SK-MEL-5 (cell line): ENCODE results near the gene BOD1L1. TPM values are rescaled to one million over a fixed set of nuclear protein-coding genes. Genes with fewer than 3 reads are reported as not detected.

Experiments used
- DNase-seq: peaks from one replicate; pipeline ENCODE4 v3.0.0-alpha.2; 2016; ENCODE audit warnings: low read depth, low spot score
- in situ Hi-C: cut with HindIII; loops from 2 replicates; pipeline ENCODE4 v1.10.0; 2016; ENCODE audit warnings: low sequenced_read_pairs, high pct_unique_total_duplicates, low pct_unique_long_range_greater_than_20kb
- small RNA-seq, 2 experiments: library from RNA; depleted of rRNA; stranded (forward); fragments of <200 nt; gene quantifications; one replicate each; pipeline ENCODE3, GENCODE V24; 2014
- total RNA-seq: library from RNA; depleted of rRNA; stranded (reverse); fragments of >200 nt; shearing (Covaris generic); gene quantifications from 2 replicates; pipeline ENCODE4 v1.2.3, GENCODE V29; 2014; rRNA removed

BOD1L1 gene
- total RNA-seq, 1 experiment from 2014 or later, result 23.7 TPM

DNA sequence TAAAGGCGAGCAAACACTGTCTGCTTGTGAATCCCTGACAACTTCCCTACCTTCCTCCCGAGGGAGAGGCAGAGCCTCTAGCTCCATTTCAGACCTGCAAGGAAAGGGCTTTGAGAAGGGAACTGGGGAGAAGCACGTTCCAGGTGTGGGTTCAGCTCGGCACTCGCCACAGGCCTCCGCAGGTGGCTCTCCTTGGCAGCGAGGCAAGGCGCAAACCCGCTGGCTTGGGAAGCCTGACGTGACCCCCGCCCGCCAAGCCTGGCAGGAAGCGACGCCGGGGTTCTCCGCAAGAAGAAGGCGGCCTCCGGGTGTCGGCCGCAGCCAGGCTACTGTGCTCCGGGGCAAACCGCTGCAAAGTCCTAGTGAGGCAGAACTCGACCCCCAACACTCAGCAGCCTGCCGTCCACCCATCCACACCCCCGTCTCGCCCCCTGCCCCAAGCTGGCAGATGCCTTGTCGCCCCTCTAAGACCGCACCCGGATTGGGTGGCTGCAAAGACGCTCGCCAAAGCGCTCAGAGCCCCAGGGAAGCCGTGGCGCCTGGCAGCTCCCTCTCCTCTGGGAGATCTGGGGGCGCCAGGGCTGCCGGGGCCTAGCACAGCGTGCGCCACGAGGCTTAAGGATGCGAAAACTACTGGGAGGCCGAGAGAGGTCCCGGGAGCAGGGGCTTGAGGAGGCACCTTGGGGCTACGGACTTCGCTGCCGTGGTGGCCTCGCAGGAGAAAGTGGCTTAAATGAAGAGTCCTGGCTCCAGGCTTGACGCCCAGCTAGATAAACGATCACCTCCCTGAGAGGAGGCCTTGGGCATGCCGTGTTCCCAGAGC lies 105.0 kb downstream of the BOD1L1 start:
- DNase-seq, result no peak
- in situ Hi-C loops, result no loop called here

DNA sequence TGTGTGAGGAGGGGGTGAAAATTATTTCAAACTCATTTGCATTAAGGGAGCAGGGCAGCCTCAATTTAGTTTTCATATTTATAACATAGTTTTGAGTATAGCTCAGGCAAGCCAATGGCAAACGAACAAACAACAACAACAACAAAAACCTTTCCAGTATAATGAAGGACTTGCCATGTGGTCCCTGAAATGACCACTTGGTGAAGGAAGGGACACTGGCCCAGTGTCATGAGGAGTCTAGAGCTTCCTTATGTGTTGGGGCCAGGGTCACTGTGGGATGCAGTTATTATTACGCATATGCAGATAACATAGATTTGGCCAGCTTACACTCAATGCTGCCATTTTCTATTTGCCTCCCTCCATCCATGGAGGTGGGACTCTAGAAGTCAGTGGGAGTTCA lies 106.5 kb downstream of the BOD1L1 start:
- DNase-seq, result no peak
- in situ Hi-C loops, result no loop called here

Small RNA genes lying within 50 kb of the gene (small RNA-seq; reads per million reads assigned to genes)
- gene MIR5091, result 0 to 0.04 reads per million in 2 experiments

Other genes with a start within 250 kb of the BOD1L1 start
- 18.7 and 22.0 TPM in 2 replicates for gene RAB28, start 143.4 kb downstream of the BOD1L1 start, total RNA-seq
- gene NKX3-2, start 83.2 kb downstream of the BOD1L1 start, total RNA-seq, result 1.2 and 1.7 TPM in 2 replicates